MG63 (cell line): Measurements from ENCODE around the gene TMEM41B. TPM values are rescaled to one million over a fixed set of nuclear protein-coding genes. Genes with fewer than 3 reads are reported as not detected.

Experiments used
- DNase-seq: peaks from one replicate; pipeline ENCODE4 v3.0.0-alpha.2; 2020
- H3K27me3 ChIP-seq: fragments of 250-450 bp; sonication (Bioruptor Pico); 2 replicates; pipeline ENCODE4 v1.5.1; 2020; ENCODE audit warnings: mild to moderate bottlenecking, moderate library complexity
- H3K36me3 ChIP-seq: fragments of 250-450 bp; sonication (Bioruptor Pico); 2 replicates; pipeline ENCODE4 v1.5.1; 2020; ENCODE audit warnings: mild to moderate bottlenecking, moderate library complexity
- H3K4me3 ChIP-seq: fragments of 250-450 bp; sonication (Bioruptor Pico); 2 replicates; pipeline ENCODE4 v1.5.1; 2020; ENCODE audit warnings: mild to moderate bottlenecking, moderate library complexity
- H3K9me3 ChIP-seq: fragments of 250-450 bp; sonication (Bioruptor Pico); 2 replicates; pipeline ENCODE4 v1.5.1; 2020; ENCODE audit warnings: mild to moderate bottlenecking, moderate library complexity
- total RNA-seq: library from RNA; depleted of rRNA; stranded (reverse); fragments of >200 nt; shearing (Covaris generic); gene quantifications from 2 replicates; pipeline ENCODE4 v1.2.3, GENCODE V29; 2014; ENCODE audit warnings: low replicate concordance

TMEM41B gene
- total RNA-seq, 1 experiment from 2014 or later, result 44.5 TPM

- no peaks in the 10 kb centered on the region; the same call in 1 of the 2 replicates for H3K36me3 ChIP-seq
- no peak for DNase-seq
- no peaks in the 10 kb centered on the region for H3K27me3 ChIP-seq
- no peaks in the 10 kb centered on the region for H3K9me3 ChIP-seq
- H3K4me3 ChIP-seq, result no peak overlapping the region
Measured at GRCh38 chr11:9316334-9316733, 1.9 kb upstream of the TMEM41B start.

DNA sequence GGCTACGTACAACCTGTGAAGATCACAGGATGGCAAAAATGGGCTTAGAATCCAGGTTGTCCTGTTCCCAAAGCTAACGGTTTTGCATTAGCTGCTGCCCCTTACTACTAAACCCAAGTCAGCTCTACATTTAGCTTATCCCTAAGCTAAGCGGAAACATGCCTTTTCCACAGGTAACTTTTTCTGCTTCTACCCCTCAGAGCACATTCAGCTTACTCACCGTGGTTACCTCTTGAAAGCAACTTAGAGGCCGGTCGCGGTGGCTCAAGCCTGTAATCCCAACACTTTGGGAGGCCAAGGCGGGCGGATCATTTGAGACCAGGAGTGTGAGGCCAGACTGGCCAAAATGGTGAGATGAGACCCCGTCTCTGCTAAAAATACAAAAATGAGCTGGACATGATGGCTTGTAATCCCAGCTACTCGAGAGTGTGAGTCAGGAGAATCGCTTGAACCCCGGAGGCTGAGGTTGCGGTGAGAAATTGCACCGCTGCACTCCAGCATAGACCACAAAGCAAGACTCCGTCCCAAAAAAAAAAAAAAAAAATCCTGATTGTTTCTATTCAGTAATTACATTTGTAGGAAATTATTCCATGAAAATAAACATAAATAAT lies 790 bp upstream of the TMEM41B start:
- DNase-seq, result peak; percentile 23
- Histone ChIP-seq H3K36me3 (peaks cover 4% of the 10 kb centered on the region), H3K9me3 (no peaks in the 10 kb centered on the region), H3K4me3 (peak overlapping the region; percentile 96), H3K27me3 (no peaks in the 10 kb centered on the region)

- DNase-seq, result peak; percentile 20
- Histone ChIP-seq H3K27me3 (no peaks in the 10 kb centered on the region), H3K9me3 (no peaks in the 10 kb centered on the region), H3K4me3 (peak overlapping the region; percentile 96), H3K36me3 (peaks cover 4% of the 10 kb centered on the region)
Measured at GRCh38 chr11:9313648-9314290, 624 bp downstream of the TMEM41B start.

DNA sequence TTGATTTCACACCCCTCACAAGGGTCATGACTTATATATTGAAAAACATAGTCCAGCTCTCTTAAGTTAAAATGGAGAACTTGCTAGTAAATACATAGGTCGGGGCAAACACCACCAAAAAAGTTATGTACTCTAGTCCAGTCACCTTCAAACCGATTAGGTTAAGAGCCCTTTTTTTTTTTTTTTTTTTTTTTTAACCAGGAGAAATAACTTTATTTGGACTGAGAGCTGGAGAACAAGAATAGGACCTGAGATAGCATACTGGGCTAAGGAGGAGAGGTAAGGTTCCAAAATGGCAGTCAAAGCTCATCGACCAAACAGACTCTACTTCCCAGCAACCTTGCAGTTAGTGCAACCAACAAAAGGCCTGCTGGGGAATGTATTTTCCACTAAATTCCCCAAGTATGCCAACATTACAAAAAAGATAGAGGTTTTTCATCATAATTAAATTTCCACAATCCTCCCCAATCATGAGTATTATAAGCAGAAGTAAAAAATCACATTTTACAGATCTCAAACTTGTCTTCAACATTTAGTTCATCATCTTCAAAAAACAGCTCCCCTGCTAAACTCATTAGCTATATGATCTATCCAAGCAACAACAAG lies 3.8 kb downstream of the TMEM41B start:
- no peaks in the 10 kb centered on the region for H3K9me3 ChIP-seq
- H3K36me3 ChIP-seq, result peaks cover 4% of the 10 kb centered on the region
- no peaks in the 10 kb centered on the region for H3K27me3 ChIP-seq
- no peak for DNase-seq
- no peak overlapping the region for H3K4me3 ChIP-seq

- DNase-seq, result no peak
- no peaks in the 10 kb centered on the region for H3K9me3 ChIP-seq
- peaks cover 5% of the 10 kb centered on the region; the same call in 1 of the 2 replicates for H3K36me3 ChIP-seq
- no peak overlapping the region for H3K4me3 ChIP-seq
- H3K27me3 ChIP-seq, result no peaks in the 10 kb centered on the region
Measured at GRCh38 chr11:9304178-9304577, 10.2 kb downstream of the TMEM41B start.

DNA sequence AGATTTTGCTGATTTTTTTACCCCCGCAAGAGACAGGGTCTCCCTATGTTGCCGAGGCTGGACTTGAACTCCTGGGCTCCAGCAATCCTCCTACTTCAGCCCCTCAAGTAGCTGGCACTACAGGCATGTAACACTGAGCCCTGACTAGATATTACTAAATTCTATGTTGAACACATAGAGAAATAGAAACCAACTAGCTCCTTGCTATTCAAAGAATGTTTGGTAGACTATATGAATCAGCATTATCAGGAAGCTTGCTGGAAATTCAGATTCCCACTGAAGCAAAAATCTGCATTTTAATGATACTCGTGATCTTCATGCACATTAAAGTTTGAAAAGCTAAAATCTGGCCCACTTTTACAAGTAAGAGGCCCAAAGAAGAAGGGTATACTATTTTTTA lies 11.9 kb downstream of the TMEM41B start:
- Histone ChIP-seq H3K36me3 (peaks cover 5% of the 10 kb centered on the region; the same call in 1 of the 2 replicates), H3K4me3 (no peak overlapping the region), H3K27me3 (no peaks in the 10 kb centered on the region), H3K9me3 (no peaks in the 10 kb centered on the region)
- DNase-seq, result no peak

DNA sequence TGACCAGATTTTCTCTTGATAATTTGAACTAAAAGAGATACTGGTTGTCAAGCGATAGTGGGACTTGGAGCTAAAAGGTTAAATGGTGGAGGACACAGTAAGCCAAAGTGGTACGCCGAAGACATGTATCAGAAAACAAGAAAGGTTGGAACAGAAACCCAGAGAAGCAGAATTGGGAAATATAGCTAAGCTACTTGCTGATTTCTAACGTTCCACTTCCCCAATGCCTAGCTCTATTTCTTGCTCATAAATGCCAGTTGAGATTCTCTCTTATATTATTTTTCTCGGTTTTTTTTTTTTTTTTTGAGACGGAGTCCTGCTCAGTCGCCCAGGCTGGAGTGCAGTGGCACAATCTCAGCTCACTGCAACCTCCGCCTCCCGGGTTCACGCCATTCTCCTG lies 12.7 kb downstream of the TMEM41B start:
- DNase-seq, result no peak
- Histone ChIP-seq H3K36me3 (peaks cover 10% of the 10 kb centered on the region; the same call in 1 of the 2 replicates), H3K4me3 (no peak overlapping the region)

GRCh38 chr11:9293646-9294045 lies 20.7 kb downstream of the TMEM41B start:
- Histone ChIP-seq H3K27me3 (no peaks in the 10 kb centered on the region), H3K36me3 (peaks cover 19% of the 10 kb centered on the region), H3K4me3 (no peak overlapping the region), H3K9me3 (no peaks in the 10 kb centered on the region)
- DNase-seq, result no peak

More for the DNA sequence above, 12.7 kb downstream of the TMEM41B start:
- Histone ChIP-seq H3K27me3 (no peaks in the 10 kb centered on the region), H3K9me3 (no peaks in the 10 kb centered on the region)

DNA sequence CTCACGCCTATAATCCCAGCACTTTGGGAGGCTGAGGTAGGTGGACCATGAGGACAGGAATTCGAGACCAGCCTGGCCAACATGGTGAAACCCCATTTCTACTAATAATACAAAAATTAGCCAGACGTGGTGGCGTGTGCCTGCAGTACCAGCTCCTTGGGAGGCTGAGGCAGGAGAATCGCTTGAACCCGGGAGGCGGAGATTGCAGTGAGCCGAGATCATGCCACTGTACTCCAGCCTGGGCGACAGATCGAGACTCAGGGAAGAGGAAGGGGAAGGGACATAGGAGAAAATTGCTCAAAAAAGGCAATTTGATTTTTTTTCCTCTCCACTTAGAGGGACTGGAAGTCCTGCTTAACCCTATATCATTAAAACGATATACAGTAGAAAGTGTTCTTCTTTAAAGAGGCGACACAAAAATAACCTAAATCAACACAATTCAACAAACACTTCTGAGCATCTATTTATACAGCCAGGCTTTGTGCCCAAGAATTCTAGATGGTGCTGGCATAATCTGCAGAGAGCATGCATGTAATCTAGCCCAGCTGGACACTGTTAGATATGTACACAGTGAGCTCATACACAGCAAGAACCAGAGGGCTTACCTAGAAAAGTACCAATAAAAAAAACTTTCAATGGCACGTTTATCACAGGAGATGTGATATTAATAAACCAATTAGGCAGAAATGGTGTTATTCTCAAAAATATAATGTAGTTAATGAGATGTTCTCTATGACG lies 28.4 kb downstream of the TMEM41B start:
- no peak for DNase-seq
- Histone ChIP-seq H3K4me3 (no peak overlapping the region), H3K36me3 (peaks cover 35% of the 10 kb centered on the region), H3K9me3 (no peaks in the 10 kb centered on the region), H3K27me3 (no peaks in the 10 kb centered on the region)

GRCh38 chr11:9280655-9281301 lies 33.6 kb downstream of the TMEM41B start:
- Histone ChIP-seq H3K36me3 (peaks cover 27% of the 10 kb centered on the region), H3K9me3 (no peaks in the 10 kb centered on the region), H3K4me3 (no peak overlapping the region), H3K27me3 (no peaks in the 10 kb centered on the region)
- DNase-seq, result no peak

GRCh38 chr11:9277176-9277575 lies 37.2 kb downstream of the TMEM41B start:
- H3K4me3 ChIP-seq, result no peak overlapping the region
- H3K36me3 ChIP-seq, result peaks cover 18% of the 10 kb centered on the region

GRCh38 chr11:9276571-9276970 lies 37.8 kb downstream of the TMEM41B start:
- H3K36me3 ChIP-seq, result peaks cover 14% of the 10 kb centered on the region
- H3K9me3 ChIP-seq, result no peaks in the 10 kb centered on the region
- no peaks in the 10 kb centered on the region for H3K27me3 ChIP-seq
- no peak overlapping the region for H3K4me3 ChIP-seq
- no peak for DNase-seq

More at GRCh38 chr11:9277176-9277575, 37.2 kb downstream of the TMEM41B start:
- DNase-seq, result no peak
- Histone ChIP-seq H3K27me3 (no peaks in the 10 kb centered on the region), H3K9me3 (no peaks in the 10 kb centered on the region)

GRCh38 chr11:9274499-9275258 lies 39.7 kb downstream of the TMEM41B start:
- H3K4me3 ChIP-seq, result no peak overlapping the region
- H3K9me3 ChIP-seq, result no peaks in the 10 kb centered on the region
- no peaks in the 10 kb centered on the region for H3K27me3 ChIP-seq
- no peaks in the 10 kb centered on the region for H3K36me3 ChIP-seq
- no peak for DNase-seq

DNA sequence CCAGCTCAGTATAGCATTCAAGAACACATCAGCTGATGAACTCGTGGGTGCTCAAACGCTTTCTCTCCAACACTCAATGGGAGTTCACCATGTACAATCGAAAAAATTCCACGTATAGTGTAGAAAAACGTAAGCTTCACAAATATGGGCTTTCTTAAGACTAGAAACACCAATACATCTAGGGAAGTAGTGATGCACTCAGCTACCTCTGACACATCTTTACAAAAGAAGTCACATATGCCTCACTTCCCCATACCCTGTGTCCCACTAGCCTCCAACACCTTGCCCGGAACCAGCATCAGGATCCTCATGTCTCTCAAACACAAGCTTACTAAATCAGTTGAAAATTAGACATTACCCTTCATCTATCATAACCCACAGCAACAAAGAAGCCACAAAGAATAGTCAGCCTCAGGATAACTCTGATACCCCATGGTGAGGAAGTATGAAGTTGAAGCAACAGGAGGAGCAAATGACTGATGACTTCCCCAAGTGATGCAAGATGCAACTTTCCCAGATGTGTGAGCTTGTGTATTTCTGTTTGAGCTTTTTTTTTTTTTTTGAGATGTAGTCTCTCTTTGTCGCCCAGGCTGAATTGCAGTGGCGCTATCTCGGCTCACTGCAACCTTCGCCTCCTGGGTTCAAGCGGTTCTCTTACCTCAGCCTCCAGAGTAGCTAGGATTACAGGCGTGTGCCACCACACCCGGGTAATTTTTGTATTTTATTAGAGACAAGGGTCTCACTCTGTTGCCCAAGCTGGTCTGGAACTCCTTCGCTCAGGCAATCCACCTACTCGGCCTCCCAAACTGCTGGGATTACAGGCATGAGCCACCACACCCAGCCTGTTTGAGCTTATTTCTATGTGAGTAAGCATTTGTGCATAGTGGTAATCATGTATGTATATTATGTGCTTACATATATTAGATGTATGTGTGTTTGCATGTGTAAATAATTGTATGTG lies 40.7 kb downstream of the TMEM41B start:
- Histone ChIP-seq H3K4me3 (no peak overlapping the region), H3K9me3 (no peaks in the 10 kb centered on the region), H3K36me3 (no peaks in the 10 kb centered on the region), H3K27me3 (no peaks in the 10 kb centered on the region)
- DNase-seq, result no peak

DNA sequence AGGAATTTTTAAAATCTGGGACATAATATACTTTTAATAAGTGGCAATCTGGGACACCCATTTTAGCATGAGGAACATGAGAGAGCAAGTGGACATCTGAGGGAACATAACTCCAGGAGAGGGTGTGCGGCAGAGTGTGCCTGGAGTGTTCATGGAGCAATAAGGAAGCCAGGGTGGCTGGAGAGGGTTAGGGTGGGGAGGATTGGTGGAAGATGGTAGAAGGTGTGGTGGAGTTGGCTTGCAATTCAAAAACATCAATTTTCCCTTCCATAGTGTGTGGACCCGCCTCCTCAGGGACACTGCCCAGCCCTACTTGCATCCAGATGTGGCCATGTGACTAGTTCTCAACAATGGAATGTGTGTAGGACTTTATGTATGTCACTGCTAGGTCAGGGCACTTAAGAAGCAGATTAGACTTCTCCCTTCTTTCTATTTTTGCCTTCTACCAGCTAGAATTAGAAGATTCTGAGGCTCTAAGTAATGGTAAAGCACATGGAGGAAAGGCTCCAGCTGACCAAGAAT lies 44.8 kb downstream of the TMEM41B start:
- H3K27me3 ChIP-seq, result no peaks in the 10 kb centered on the region
- peaks cover 2% of the 10 kb centered on the region; the same call in 1 of the 2 replicates for H3K36me3 ChIP-seq
- no peaks in the 10 kb centered on the region for H3K9me3 ChIP-seq
- H3K4me3 ChIP-seq, result no peak overlapping the region
- no peak for DNase-seq
